GM19193 (cell line): Measurements from ENCODE around the gene GRHL1.
A peak's percentile ranks its signal among the peaks of the same experiment; 100 is the strongest.

Experiments
- POLR2A ChIP-seq: IDR thresholded peaks from 4 replicates; pipeline ENCODE4 v1.6.1; 2011; ENCODE audit not compliant: insufficient read depth, insufficient read length; ENCODE audit errors: extremely low read depth

GRHL1 gene

GRCh38 chr2:10034333-10035052, 83.0 kb downstream of the GRHL1 start:
- no peak for TF ChIP-seq POLR2A

DNA sequence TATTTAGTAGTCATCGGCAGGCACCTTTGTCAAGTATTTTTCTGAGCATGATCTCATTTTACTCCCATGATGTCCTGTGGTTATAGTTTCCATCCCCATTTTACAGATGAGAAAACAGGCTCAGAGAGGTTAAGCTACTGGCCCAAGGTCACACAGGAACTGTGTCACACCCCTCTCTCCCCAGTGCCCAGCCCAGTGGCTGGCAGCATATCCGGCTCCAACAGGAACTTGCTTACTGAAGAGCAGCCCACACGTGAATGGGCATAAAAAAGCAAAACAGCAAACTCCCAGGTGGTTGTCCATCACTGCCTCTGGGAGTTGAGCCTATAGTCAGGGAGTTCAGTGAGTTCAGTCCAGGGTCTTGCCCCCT, 83.5 kb downstream of the GRHL1 start:
- no peak for TF ChIP-seq POLR2A

GRCh38 chr2:10035633-10036032, 84.1 kb downstream of the GRHL1 start:
- TF ChIP-seq POLR2A: no peak

GRCh38 chr2:10036095-10036884, 84.8 kb downstream of the GRHL1 start:
- no peak for TF ChIP-seq POLR2A

DNA sequence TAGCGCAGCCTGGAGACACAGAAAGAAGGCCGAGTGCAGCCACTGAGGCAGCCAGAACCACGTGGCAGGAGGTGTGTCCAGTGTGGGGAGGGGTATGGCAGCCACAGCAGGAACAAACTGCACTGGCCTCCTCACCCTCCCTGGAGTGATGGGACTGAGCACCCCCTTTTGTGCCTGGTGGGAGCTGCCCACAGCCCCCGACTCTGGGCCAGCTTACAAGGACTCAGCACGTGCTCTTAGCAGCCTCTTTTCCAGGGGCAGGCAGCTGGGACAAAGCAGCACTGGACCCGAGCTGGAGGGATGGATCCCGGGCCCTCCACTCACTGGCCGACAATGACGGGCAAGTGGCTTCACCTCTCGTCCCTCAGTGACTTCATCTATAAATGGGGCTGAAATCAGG, 86.6 kb downstream of the GRHL1 start:
- TF ChIP-seq POLR2A: no peak

- TF ChIP-seq POLR2A: no peak
These were observed 87.2 kb downstream of the GRHL1 start for GRCh38 chr2:10038716-10039115.

GRCh38 chr2:10039658-10040410, 88.3 kb downstream of the GRHL1 start:
- no peak for TF ChIP-seq POLR2A

DNA sequence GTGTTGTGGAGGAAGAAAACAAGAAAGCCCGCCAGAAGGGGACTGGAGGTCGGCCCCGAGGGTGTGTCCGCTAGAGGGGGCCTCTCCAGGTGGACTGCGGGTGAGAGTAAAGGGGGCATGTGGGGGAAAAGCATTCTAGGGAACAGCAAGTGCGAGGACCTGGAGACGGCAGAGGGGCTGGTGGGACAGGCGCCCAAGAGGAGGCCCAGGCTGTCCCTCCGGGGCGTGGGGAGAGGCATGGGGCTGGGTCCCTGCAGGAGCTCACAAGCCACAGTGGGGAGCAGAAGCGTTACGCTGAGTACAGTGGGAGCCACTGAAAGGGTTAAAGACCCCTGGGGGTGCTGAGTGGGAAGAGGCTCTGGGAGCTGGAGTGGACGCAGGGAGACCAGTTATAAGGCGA, 90.2 kb downstream of the GRHL1 start:
- TF ChIP-seq POLR2A: no peak

DNA sequence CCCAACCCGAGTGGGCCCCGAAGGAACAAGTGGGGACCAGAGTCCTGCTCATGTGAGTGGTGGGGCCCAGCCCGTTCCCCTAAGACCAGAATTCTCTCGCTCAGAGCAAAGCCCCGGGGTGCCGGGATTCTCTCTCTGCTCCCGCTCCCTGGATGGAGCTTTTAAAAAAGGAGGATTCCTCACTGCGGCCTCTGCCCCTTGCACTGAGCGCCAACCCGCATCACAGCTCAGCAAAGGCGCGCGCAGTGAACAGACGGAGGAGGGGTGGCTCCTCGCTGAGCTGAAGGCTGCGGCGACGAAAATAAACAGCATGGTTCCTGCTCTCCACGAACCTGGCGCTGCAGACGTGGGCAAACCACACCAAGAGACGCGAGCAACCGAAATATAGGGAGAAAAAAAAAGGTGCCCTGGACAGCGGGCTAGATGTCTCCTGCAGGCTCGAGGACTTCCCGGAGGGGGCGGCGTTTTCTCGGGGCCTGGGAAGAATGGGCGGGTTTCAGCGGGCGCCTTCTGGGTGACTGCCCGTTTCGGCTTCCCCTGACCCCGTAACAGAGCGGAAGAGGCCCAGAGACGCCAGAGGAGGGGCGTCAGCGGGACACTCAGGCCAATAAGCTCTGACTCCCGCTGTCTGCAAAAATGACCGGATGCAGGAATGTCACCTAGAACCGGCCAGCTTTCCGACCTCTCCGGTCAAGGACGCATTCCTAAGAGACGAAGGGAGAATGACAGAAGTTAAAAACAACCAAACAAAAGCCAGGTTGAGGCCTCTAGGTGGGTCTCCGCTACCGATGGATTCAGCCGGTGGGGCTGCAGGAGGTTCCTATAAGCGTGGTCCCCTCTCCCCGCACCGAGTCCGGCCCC, 91.0 kb downstream of the GRHL1 start:
- TF ChIP-seq POLR2A: no peak

- TF ChIP-seq POLR2A: peak; percentile 23
These were observed 91.9 kb downstream of the GRHL1 start, which contains the start of gene KLF11 for GRCh38 chr2:10043256-10043905. KLF11 (plus strand) TSS chr2:10043550; CDS start chr2:10043717, 167 bp downstream.

- no peak for TF ChIP-seq POLR2A
These were observed 92.6 kb downstream of the GRHL1 start for GRCh38 chr2:10043906-10044601.

DNA sequence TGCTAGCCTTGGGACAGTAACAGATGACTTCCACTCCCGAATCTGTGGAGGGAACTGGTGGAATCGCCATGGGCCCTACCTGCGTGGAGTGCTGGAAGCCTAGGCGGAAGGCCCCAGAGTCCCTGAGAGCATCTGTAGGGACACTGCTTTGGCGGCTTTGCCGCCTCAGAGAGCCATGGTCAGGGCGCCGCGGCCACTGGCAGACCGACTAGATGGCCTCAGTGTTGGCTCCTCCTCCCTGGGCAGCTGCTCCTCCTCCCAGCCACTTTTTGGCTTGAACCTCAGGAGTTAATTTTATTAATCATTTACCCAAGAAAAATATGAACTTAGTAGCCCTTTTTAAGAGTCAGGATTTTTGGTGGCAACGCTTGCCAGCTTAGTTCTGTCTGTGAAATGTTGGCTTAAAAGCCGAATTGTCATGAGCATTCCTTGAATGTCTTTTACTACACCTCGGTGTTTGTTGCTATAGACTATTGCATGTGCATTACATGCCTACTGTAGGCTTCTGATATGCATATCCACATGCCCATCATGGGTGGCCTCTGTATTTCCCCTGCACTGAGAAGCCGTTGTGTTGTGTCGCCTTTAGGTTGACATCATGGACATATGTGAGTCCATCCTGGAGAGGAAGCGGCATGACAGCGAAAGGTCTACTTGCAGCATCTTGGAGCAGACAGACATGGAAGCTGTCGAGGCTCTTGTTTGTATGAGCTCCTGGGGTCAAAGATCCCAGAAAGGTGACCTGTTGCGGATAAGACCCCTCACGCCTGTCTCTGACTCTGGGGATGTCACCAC, 94.3 kb downstream of the GRHL1 start:
- no peak for TF ChIP-seq POLR2A

- TF ChIP-seq POLR2A: no peak
These were observed 95.4 kb downstream of the GRHL1 start for GRCh38 chr2:10046931-10047330.
